HS-27A (cell line): ENCODE data around the gene INPP5A.
"Not testable (repeated sequence)": the region's sequence is repeated elsewhere in the genome, so short reads cannot be mapped to it uniquely, and the experiment has no call there.

Source experiments
- DNase-seq: peaks from one replicate; pipeline ENCODE4 v3.0.0-alpha.2; 2012; ENCODE audit warnings: low read depth, missing footprints

INPP5A gene

GRCh38 chr10:132676193-132676891 lies 138.8 kb downstream of the INPP5A start:
- no peak for DNase-seq

GRCh38 chr10:132677096-132677472 lies 139.5 kb downstream of the INPP5A start:
- DNase-seq = no peak

GRCh38 chr10:132677473-132678227 lies 140.1 kb downstream of the INPP5A start:
- DNase-seq = no peak

GRCh38 chr10:132678436-132679216 lies 141.0 kb downstream of the INPP5A start:
- no peak for DNase-seq

GRCh38 chr10:132679217-132679595 lies 141.6 kb downstream of the INPP5A start:
- DNase-seq = no peak

- DNase-seq = no peak
These were observed 142.1 kb downstream of the INPP5A start for GRCh38 chr10:132679640-132680039.

GRCh38 chr10:132680741-132681140 lies 143.2 kb downstream of the INPP5A start:
- not testable (repeated sequence) for DNase-seq

- no peak for DNase-seq
These were observed 144.5 kb downstream of the INPP5A start for GRCh38 chr10:132681858-132682755.

- DNase-seq = no peak
These were observed 146.7 kb downstream of the INPP5A start for GRCh38 chr10:132684164-132684891.

GRCh38 chr10:132685101-132685891 lies 147.7 kb downstream of the INPP5A start:
- no peak for DNase-seq

GRCh38 chr10:132685921-132686680 lies 148.5 kb downstream of the INPP5A start:
- DNase-seq = no peak

- no peak for DNase-seq
These were observed 149.8 kb downstream of the INPP5A start for GRCh38 chr10:132687181-132687892.

GRCh38 chr10:132687893-132688579 lies 150.4 kb downstream of the INPP5A start:
- DNase-seq = no peak

- DNase-seq = no peak
These were observed 151.2 kb downstream of the INPP5A start for GRCh38 chr10:132688580-132689420.

- no peak for DNase-seq
These were observed 152.3 kb downstream of the INPP5A start for GRCh38 chr10:132689721-132690360.

GRCh38 chr10:132690401-132690800 lies 152.8 kb downstream of the INPP5A start:
- no peak for DNase-seq
